ENCODE data around the gene DCAF8L2.
"Not testable (repeated sequence)": the region's sequence is repeated elsewhere in the genome, so short reads cannot be mapped to it uniquely, and the experiment has no call there.

DCAF8L2 gene

GRCh38 chrX:27622883-27623282 lies 32.7 kb downstream of the DCAF8L2 start:
- no peak overlapping the region for H3K4me3 Mint-ChIP-seq
- no peaks in the 10 kb centered on the region for H3K27me3 Mint-ChIP-seq
- H3K4me1 Mint-ChIP-seq, result no peaks in the 10 kb centered on the region
- ATAC-seq (no peak), DNase-seq (no peak)
- H3K27ac Mint-ChIP-seq, result no peak overlapping the region
- no peaks in the 10 kb centered on the region for H3K9me3 Mint-ChIP-seq

- no peaks in the 10 kb centered on the region for H3K4me1 Mint-ChIP-seq
- peaks cover 5 to 7% of the 10 kb centered on the region in 2 donors for H3K9me3 Mint-ChIP-seq
- peak overlapping the region in 1 of 2 donors; percentile 67 for H3K27ac Mint-ChIP-seq
Measured at GRCh38 chrX:27626066-27626465, 35.9 kb downstream of the DCAF8L2 start.

GRCh38 chrX:27633328-27633727 lies 43.2 kb downstream of the DCAF8L2 start:
- Mint-ChIP-seq H3K4me3 (no peak overlapping the region), H3K4me1 (no peaks in the 10 kb centered on the region), H3K27me3 (no peaks in the 10 kb centered on the region), H3K9me3 (peaks cover 7 to 16% of the 10 kb centered on the region in 2 donors), H3K27ac (no peak overlapping the region)
- DNase-seq (no peak), ATAC-seq (no peak)

More at GRCh38 chrX:27626066-27626465, 35.9 kb downstream of the DCAF8L2 start:
- ATAC-seq (no peak), DNase-seq (no peak)
- no peaks in the 10 kb centered on the region for H3K27me3 Mint-ChIP-seq
- no peak overlapping the region for H3K4me3 Mint-ChIP-seq

DNA sequence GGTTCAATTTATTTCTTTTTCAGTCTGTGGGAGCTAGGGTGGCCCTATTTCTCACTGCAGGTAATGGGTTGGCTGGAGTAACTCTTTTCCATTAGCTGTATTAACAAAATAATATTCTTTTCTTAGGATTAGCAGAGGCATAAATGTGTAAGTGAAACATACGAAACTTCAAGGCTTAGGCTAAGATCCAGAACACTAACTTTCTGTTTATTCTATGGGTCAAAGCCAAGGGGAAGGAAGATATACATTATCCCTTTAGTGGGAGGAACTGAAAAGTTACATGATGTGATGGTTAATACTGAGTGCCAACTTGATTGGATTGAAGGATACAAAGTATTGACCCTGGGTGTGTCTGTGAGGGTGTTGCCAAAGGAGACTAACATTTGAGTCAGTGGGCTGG lies 66.4 kb downstream of the DCAF8L2 start:
- Mint-ChIP-seq H3K4me1 (no peaks in the 10 kb centered on the region), H3K4me3 (no peak overlapping the region), H3K27me3 (no peaks in the 10 kb centered on the region), H3K27ac (no peak overlapping the region), H3K9me3 (no peaks in the 10 kb centered on the region)
- DNase-seq (no peak), ATAC-seq (no peak)

DNA sequence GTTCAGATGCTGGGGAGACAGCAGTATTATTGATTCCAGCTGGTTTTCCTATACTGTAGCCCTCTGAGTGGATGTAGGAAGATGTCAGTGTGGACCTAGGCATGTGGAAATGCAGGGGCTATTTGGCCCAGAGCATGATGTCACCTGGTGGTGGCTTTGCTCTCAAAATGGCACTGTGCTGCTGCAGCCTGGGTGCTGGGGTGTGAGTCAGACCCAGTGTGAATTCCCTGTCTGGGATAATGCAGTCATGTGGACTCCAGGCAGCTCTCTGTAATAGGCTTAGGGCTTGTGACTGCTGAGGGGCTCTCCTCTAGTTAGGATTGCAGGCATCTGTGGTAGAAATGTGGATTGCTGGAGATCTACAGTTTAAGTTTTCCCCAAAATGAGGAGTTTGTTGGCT lies 70.7 kb downstream of the DCAF8L2 start:
- no peak for ATAC-seq
- no peaks in the 10 kb centered on the region for H3K27me3 Mint-ChIP-seq

DNA sequence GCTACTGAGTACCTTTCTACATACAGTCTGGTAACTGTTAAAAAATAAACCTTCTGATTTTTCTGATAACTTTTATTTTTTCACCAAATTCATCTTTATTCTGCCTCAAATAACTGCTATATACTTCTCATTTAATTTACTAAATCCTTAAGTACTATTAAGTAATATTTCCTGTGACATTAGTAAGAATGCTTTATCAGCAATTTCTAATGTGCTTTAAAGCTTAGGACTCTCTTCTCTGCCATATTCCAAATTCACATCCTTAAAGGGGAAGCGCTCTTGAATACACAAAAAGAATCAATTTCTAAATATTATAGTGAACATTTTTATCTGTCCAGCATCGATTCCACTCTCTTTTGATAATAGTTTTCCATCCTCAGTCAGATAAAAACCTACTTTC lies 81.1 kb downstream of the DCAF8L2 start:
- Mint-ChIP-seq H3K27ac (no peak overlapping the region), H3K4me3 (no peak overlapping the region), H3K27me3 (no peaks in the 10 kb centered on the region), H3K4me1 (no peaks in the 10 kb centered on the region), H3K9me3 (no peaks in the 10 kb centered on the region)
- DNase-seq, result no peak
- no peak for ATAC-seq

More for the DNA sequence above, 70.7 kb downstream of the DCAF8L2 start:
- no peaks in the 10 kb centered on the region for H3K4me1 Mint-ChIP-seq
- no peak overlapping the region for H3K27ac Mint-ChIP-seq
- no peak for DNase-seq
- H3K9me3 Mint-ChIP-seq, result no peaks in the 10 kb centered on the region
- H3K4me3 Mint-ChIP-seq, result no peak overlapping the region

- no peaks in the 10 kb centered on the region for H3K4me1 Mint-ChIP-seq
Measured at GRCh38 chrX:27674491-27674890, 84.3 kb downstream of the DCAF8L2 start.

GRCh38 chrX:27675493-27675892 lies 85.3 kb downstream of the DCAF8L2 start:
- Mint-ChIP-seq H3K9me3 (peaks cover 0 to 7% of the 10 kb centered on the region in 2 donors), H3K27ac (no peak overlapping the region), H3K4me1 (no peaks in the 10 kb centered on the region), H3K4me3 (no peak overlapping the region), H3K27me3 (no peaks in the 10 kb centered on the region)
- DNase-seq, result no peak
- ATAC-seq, result no peak

More at GRCh38 chrX:27674491-27674890, 84.3 kb downstream of the DCAF8L2 start:
- ATAC-seq, result no peak
- no peak overlapping the region for H3K4me3 Mint-ChIP-seq
- no peak for DNase-seq
- no peaks in the 10 kb centered on the region for H3K27me3 Mint-ChIP-seq
- no peak overlapping the region for H3K27ac Mint-ChIP-seq
- H3K9me3 Mint-ChIP-seq, result peaks cover 0 to 7% of the 10 kb centered on the region in 2 donors

DNA sequence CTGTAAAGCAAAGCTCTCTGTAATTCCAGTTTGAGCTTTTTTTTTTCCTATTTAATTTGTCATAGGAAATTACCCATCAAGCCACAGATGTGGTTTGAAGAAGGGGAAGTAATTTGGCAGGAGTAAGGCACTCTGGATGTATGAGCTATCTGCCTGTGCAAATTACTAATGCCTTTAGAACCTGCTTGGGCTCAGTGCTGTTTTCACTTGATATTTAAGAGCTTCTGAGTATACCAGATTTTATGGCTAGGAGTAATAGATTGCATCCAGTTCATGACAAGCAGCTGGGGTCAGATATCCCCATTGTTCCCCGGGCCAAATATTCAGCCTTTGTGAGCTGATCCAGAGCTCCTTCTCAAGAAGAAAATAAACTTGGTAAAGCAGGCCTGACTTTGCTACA lies 89.1 kb downstream of the DCAF8L2 start:
- Mint-ChIP-seq H3K4me1 (no peaks in the 10 kb centered on the region), H3K27ac (no peak overlapping the region), H3K27me3 (no peaks in the 10 kb centered on the region), H3K9me3 (peaks cover 0 to 7% of the 10 kb centered on the region in 2 donors), H3K4me3 (no peak overlapping the region)
- ATAC-seq (no peak), DNase-seq (no peak)

DNA sequence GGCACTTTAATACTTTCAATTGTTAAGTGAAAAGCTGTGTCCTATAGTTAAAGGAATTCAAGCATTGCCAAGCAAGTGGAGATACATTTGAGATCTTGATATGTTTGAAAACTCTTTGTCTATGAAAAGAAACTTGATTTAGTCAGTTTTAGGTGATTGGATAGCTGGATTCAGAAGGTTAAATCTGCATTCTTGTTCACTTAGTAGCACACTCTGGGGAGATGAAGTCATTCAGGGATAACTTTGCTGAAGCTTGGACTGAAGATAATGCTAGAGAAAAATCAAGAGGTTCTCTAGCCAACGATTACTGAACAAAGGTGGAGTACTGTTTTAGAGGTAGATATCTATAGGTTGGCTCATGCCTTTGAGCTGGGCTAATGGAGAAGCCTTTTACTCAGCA lies 90.6 kb downstream of the DCAF8L2 start:
- Mint-ChIP-seq H3K27me3 (no peaks in the 10 kb centered on the region), H3K9me3 (peaks cover 0 to 7% of the 10 kb centered on the region in 2 donors), H3K4me1 (no peaks in the 10 kb centered on the region), H3K4me3 (no peak overlapping the region), H3K27ac (no peak overlapping the region)
- DNase-seq (no peak), ATAC-seq (no peak)

GRCh38 chrX:27683566-27684208 lies 93.5 kb downstream of the DCAF8L2 start:
- peak in 1 of 2 donors; percentile 1 for DNase-seq
- H3K4me1 Mint-ChIP-seq, result not testable (repeated sequence)

DNA sequence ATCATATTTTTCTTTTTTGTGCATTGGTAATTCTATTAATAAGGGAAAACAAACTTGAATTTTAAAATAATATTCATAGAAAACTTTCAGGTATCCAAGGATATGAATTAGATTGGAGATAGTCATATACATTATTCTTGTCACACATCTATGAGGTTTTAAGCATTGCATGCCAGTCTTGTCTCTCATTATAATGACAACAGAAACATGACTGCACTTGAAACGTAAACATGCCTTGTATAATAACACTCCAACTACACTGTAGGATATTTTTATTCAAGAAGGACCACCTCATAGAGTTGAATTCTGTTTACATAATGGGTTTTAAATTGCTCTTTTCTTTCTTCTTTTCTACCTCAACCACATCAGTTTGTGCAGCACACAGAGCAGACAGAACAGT lies 104.5 kb downstream of the DCAF8L2 start:
- no peak overlapping the region for H3K27ac Mint-ChIP-seq
- peaks cover 0 to 6% of the 10 kb centered on the region in 2 donors for H3K9me3 Mint-ChIP-seq
- no peak for ATAC-seq
- DNase-seq, result no peak
- H3K4me3 Mint-ChIP-seq, result no peak overlapping the region
- H3K4me1 Mint-ChIP-seq, result no peaks in the 10 kb centered on the region
- H3K27me3 Mint-ChIP-seq, result no peaks in the 10 kb centered on the region

More at GRCh38 chrX:27683566-27684208, 93.5 kb downstream of the DCAF8L2 start:
- H3K4me3 Mint-ChIP-seq, H3K9me3 Mint-ChIP-seq, H3K27ac Mint-ChIP-seq, ATAC-seq, H3K27me3 Mint-ChIP-seq: not testable (repeated sequence)

- Mint-ChIP-seq H3K9me3 (no peaks in the 10 kb centered on the region), H3K27me3 (no peaks in the 10 kb centered on the region), H3K4me3 (no peak overlapping the region), H3K4me1 (no peaks in the 10 kb centered on the region), H3K27ac (no peak overlapping the region)
- no peak for DNase-seq
- ATAC-seq, result no peak
Measured at GRCh38 chrX:27706526-27706925, 116.4 kb downstream of the DCAF8L2 start.

- Mint-ChIP-seq H3K27me3 (no peaks in the 10 kb centered on the region), H3K9me3 (no peaks in the 10 kb centered on the region), H3K27ac (no peak overlapping the region), H3K4me1 (no peaks in the 10 kb centered on the region), H3K4me3 (no peak overlapping the region)
- ATAC-seq (no peak), DNase-seq (no peak)
Measured at GRCh38 chrX:27715610-27716009, 125.5 kb downstream of the DCAF8L2 start.

GRCh38 chrX:27728291-27728690 lies 138.1 kb downstream of the DCAF8L2 start:
- DNase-seq (no peak), ATAC-seq (no peak)
- Mint-ChIP-seq H3K4me1 (no peaks in the 10 kb centered on the region), H3K9me3 (peaks cover 0 to 5% of the 10 kb centered on the region in 2 donors), H3K4me3 (no peak overlapping the region), H3K27me3 (no peaks in the 10 kb centered on the region), H3K27ac (no peak overlapping the region)

DNA sequence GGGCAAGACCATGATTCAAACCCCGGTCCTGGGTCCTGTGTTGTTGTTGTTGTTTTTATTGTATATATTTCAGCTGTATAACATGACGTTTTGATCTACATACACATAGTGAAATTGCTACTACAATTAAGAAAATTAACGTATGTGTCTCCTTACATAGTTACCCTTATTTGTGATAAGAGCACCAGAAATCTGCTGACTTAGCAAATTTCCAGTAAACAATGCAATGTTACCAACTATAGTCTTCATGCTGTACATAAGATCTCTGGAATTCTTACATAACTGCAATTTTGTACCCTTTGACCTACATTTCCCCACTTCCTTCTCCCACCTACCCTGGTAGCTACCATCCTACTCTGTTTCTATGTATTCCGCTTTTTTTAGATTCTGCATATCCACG lies 141.8 kb downstream of the DCAF8L2 start:
- H3K27ac Mint-ChIP-seq, result no peak overlapping the region
- no peaks in the 10 kb centered on the region for H3K27me3 Mint-ChIP-seq
- DNase-seq (no peak), ATAC-seq (no peak)
- H3K9me3 Mint-ChIP-seq, result peaks cover 0 to 5% of the 10 kb centered on the region in 2 donors
- no peak overlapping the region for H3K4me3 Mint-ChIP-seq
- no peaks in the 10 kb centered on the region for H3K4me1 Mint-ChIP-seq

GRCh38 chrX:27735914-27736313 lies 145.8 kb downstream of the DCAF8L2 start:
- ATAC-seq (no peak), DNase-seq (no peak)
- no peaks in the 10 kb centered on the region for H3K4me1 Mint-ChIP-seq
- no peak overlapping the region for H3K4me3 Mint-ChIP-seq
- H3K27me3 Mint-ChIP-seq, result no peaks in the 10 kb centered on the region
- H3K27ac Mint-ChIP-seq, result no peak overlapping the region
- H3K9me3 Mint-ChIP-seq, result peaks cover 0 to 13% of the 10 kb centered on the region in 2 donors

All from stimulated activated naive CD8-positive, alpha-beta T cell treated with anti-CD3 and anti-CD28 coated beads, Interleukin-15, amount 100 ng/mL, for 72 hours (primary cell).